LoVo (cell line): ENCODE data around the gene GTPBP3.
A peak's percentile ranks its signal among the peaks of the same experiment; 100 is the strongest.

Experiments used
- DNase-seq: peaks from one replicate; pipeline ENCODE4 v3.0.0-alpha.2; 2016; ENCODE audit warnings: low spot score

GTPBP3 gene

GRCh38 chr19:17309198-17309964 lies 28.0 kb upstream of the GTPBP3 start, which contains the start of gene DDA1:
Gene DDA1 (plus strand): TSS chr19:17309563. CDS start chr19:17309655, 92 bp downstream.
- DNase-seq = peak; percentile 99

- DNase-seq = no peak
Observed at GRCh38 chr19:17309965-17310461, 27.3 kb upstream of the GTPBP3 start.

- no peak for DNase-seq
Observed at GRCh38 chr19:17311455-17312188, 25.7 kb upstream of the GTPBP3 start.

GRCh38 chr19:17312189-17313113 lies 24.9 kb upstream of the GTPBP3 start:
- DNase-seq = no peak

- DNase-seq = no peak
Observed at GRCh38 chr19:17314007-17314593, 23.3 kb upstream of the GTPBP3 start.

GRCh38 chr19:17318966-17319365 lies 18.4 kb upstream of the GTPBP3 start:
- no peak for DNase-seq

- DNase-seq = no peak
Observed at GRCh38 chr19:17319473-17320238, 17.7 kb upstream of the GTPBP3 start.

GRCh38 chr19:17320435-17320834 lies 16.9 kb upstream of the GTPBP3 start:
- DNase-seq = no peak

- DNase-seq = no peak
Observed at GRCh38 chr19:17321655-17322489, 15.5 kb upstream of the GTPBP3 start.

GRCh38 chr19:17322854-17323253 lies 14.5 kb upstream of the GTPBP3 start:
- DNase-seq = no peak

- no peak for DNase-seq
Observed at GRCh38 chr19:17323300-17323963, 13.9 kb upstream of the GTPBP3 start.

GRCh38 chr19:17323964-17324332 lies 13.4 kb upstream of the GTPBP3 start:
- DNase-seq = no peak

- no peak for DNase-seq
Observed at GRCh38 chr19:17324357-17325114, 12.8 kb upstream of the GTPBP3 start.

- no peak for DNase-seq
Observed at GRCh38 chr19:17325133-17325532, 12.2 kb upstream of the GTPBP3 start.

GRCh38 chr19:17325881-17326594 lies 11.3 kb upstream of the GTPBP3 start:
- DNase-seq = no peak

- DNase-seq = no peak
Observed at GRCh38 chr19:17326595-17326966, 10.8 kb upstream of the GTPBP3 start.

GRCh38 chr19:17327068-17327653 lies 10.2 kb upstream of the GTPBP3 start:
- DNase-seq = no peak
